ENCODE data around the gene ALDH1B1. TPM values are rescaled to one million over a fixed set of nuclear protein-coding genes. Genes with fewer than 3 reads are reported as not detected.
A peak's percentile ranks its signal among the peaks of the same experiment; 100 is the strongest.

Gene ALDH1B1
- total and polyA plus RNA-seq, 9 of the 15 experiments (the other 6 are each of a cell fraction or from before 2014, with no cell fraction given), result 8.6 to 46.5 (median 30.8) TPM

DNA sequence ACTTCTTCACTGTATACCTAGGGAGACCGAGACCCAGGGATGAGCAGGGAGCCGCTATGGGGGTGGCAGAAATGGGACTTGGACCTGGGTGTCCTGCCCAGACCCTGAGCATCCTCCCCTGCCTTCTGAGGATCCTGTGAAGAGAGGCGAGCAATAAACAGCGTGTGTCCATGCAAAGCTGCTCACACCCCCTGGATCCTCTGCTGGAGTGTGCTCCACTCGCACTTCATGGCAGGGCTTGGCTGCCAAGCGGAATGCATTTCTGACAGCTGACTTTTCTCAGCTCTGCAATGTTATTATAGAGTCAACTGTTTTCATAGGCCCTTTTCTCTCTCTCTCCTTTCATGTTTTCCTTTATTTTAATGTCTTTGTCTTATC is 31.0 kb upstream of the ALDH1B1 start:
- in situ Hi-C loops (cut with MboI), result loop anchor here (25.0 kb wide), 2 partner anchors 624 to 874 kb away; partner anchors contain the start of gene POLR1E
- no peak overlapping the region for H3K4me3 ChIP-seq
- no peak for TF ChIP-seq FOXA1 (IDR thresholded peaks at IDR 0.05; ENCODE audit: borderline replicate concordance)
- TF ChIP-seq ZNF830 (CRISPR knock-in tag; IDR thresholded peaks at IDR 0.05), result no peak
- no peak for TF ChIP-seq STAT5A (IDR thresholded peaks at IDR 0.05; ENCODE audit: borderline replicate concordance, low read length)
- TF ChIP-seq, protein P1, sequence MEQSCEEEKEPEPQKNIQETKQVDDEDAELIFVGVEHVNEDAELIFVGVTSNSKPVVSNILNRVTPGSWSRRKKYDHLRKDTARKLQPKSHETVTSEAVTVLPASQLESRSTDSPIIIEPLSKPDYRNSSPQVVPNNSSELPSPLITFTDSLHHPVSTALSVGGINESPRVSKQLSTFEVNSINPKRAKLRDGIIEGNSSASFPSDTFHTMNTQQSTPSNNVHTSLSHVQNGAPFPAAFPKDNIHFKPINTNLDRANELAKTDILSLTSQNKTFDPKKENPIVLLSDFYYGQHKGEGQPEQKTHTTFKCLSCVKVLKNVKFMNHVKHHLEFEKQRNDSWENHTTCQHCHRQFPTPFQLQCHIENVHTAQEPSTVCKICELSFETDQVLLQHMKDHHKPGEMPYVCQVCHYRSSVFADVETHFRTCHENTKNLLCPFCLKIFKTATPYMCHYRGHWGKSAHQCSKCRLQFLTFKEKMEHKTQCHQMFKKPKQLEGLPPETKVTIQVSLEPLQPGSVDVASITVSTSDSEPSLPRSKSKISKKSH (CRISPR knock-in tag; IDR thresholded peaks at IDR 0.05), result no peak
- TF ChIP-seq ZNF407 (IDR thresholded peaks at IDR 0.05; ENCODE audit: low read depth), result no peak
- TF ChIP-seq SAFB (IDR thresholded peaks at IDR 0.05; ENCODE audit: borderline replicate concordance, low read depth, low read length), result no peak
- no peak for TF ChIP-seq TAF1 (IDR thresholded peaks at IDR 0.05; ENCODE audit: control insufficient read depth, extremely low read depth, insufficient read depth, low read length, severe bottlenecking)
- no peak for TF ChIP-seq CREB5 (CRISPR knock-in tag; IDR thresholded peaks at IDR 0.05)
- TF ChIP-seq POLR2AphosphoS2 (IDR thresholded peaks at IDR 0.05; ENCODE audit: low read length), result no peak
- no peak for TF ChIP-seq ZNF316 (IDR thresholded peaks at IDR 0.05)
- no peak for TF ChIP-seq GATAD2A (IDR thresholded peaks at IDR 0.05)
- TF ChIP-seq RBM25 (IDR thresholded peaks at IDR 0.05; ENCODE audit: low read depth, low read length, severe bottlenecking), result no peak

More for the DNA sequence above, 31.0 kb upstream of the ALDH1B1 start:
- WGBS (ENCODE audit: insufficient coverage, low coverage, missing lambda C conversion rate), result 6% methylated on average over 6 of the region's 6 CpGs
- Histone ChIP-seq H3K4me2 (ENCODE audit: insufficient read depth, low read length) (no peak overlapping the region; the same call in 1 of the 2 replicates), H3K9me1 (ENCODE audit: control insufficient read depth, insufficient read depth, low read length) (no peaks in the 10 kb centered on the region), H3K9me3 (replicated peaks; ENCODE audit: control insufficient read depth, insufficient read depth, low read depth, low read length) (no peaks in the 10 kb centered on the region), H3K9ac (ENCODE audit: insufficient read depth in 1 of 2, low read depth in 2 of 2, low read length in 2 of 2) (peak overlapping the region in 1 of 2 experiments; percentile 31; a peak in 1 of 4 replicates), H3K79me2 (ENCODE audit: control insufficient read depth, insufficient read depth, low read length) (no peaks in the 10 kb centered on the region), H3K27me3 (ENCODE audit: control insufficient read depth in 2 of 2, insufficient read depth in 2 of 2, low read length in 2 of 2) (peaks cover 16 to 30% of the 10 kb centered on the region in 2 experiments), H2AFZ (ENCODE audit: low read depth, low read length) (no peak overlapping the region), H3K4me1 (replicated peaks in 1 of 2; ENCODE audit: control insufficient read depth in 2 of 2, insufficient read depth in 2 of 2, low read length in 2 of 2) (peaks cover 0 to 4% of the 10 kb centered on the region in 2 experiments; a peak in 2 of 5 replicates), H4K20me1 (replicated peaks; ENCODE audit: control insufficient read depth, insufficient read depth, low read length) (no peaks in the 10 kb centered on the region; the same call in 1 of the 2 replicates), H3K27ac (ENCODE audit: extremely low read depth, low read depth, low read length) (no peak overlapping the region), H3K36me3 (ENCODE audit: control insufficient read depth, insufficient read depth, low read length) (no peaks in the 10 kb centered on the region)
- DNase-seq (ENCODE audit: extremely low read depth in 1 of 4, low spot score in 3 of 4), result no peak
- CTCF ChIA-PET (ENCODE audit: low intra/inter-chr PET ratio), result interaction anchor here (1.0 to 2.8 kb wide), 2 partner anchors 272 to 448 kb away, joined by 5 to 10 read pairs; no protein-coding TSS in a partner anchor
- no peak for FAIRE-seq
- intact Hi-C loops (cut with micrococcal nuclease), result loop anchor here (5.0 to 10.0 kb wide), 3 partner anchors 207 to 879 kb away; no protein-coding TSS in a partner anchor
- no peak for ATAC-seq
- POLR2A ChIA-PET, result interaction anchor here (1.3 kb wide), 1 partner anchor 11 kb away, joined by 4 read pairs; no protein-coding TSS in a partner anchor
- no TSS peak for BruUV-seq (replicated peaks)
